Tibial nerve (tissue), 4 donors: ENCODE results near the gene DIP2C.

Experiments used
- CTCF ChIP-seq, 5 experiments: fragments of 200-600 bp in 3 of 5; fragments of 450-650 bp in 2 of 5; sonication (generic) in 3 of 5; IDR thresholded peaks; one replicate each; pipeline ENCODE4 v1.5.1; 2016 to 2019; ENCODE audit warnings: antibody characterized with exemption in 5 of 5, mild to moderate bottlenecking in 3 of 5, moderate library complexity in 2 of 5
- EP300 ChIP-seq, 2 donors: sonication (generic); formaldehyde crosslinking; IDR thresholded peaks; one replicate each; pipeline ENCODE4 v1.6.1; 2017; ENCODE audit warnings: antibody characterized with exemption in 2 of 2, mild to moderate bottlenecking in 1 of 2
- POLR2A ChIP-seq, 2 donors: fragments of 450-650 bp; IDR thresholded peaks; one replicate each; pipeline ENCODE4 v1.6.1; 2017; ENCODE audit warnings: antibody characterized with exemption in 2 of 2, mild to moderate bottlenecking in 2 of 2, moderate library complexity in 2 of 2

GRCh38 chr10:519055-519715 is 170.3 kb downstream of the DIP2C start:
- no peak for TF ChIP-seq CTCF (IDR thresholded peaks at IDR 0.05)
- no peak for TF ChIP-seq EP300 (IDR thresholded peaks at IDR 0.05)
- TF ChIP-seq POLR2A (IDR thresholded peaks at IDR 0.05), result no peak
